BE2C (cell line): ENCODE data around the gene MYRIP.

Experiments
- DNase-seq: peaks from one replicate; pipeline ENCODE4 v3.0.0-alpha.2; 2020
- H3K27me3 ChIP-seq: fragments of 250-450 bp; sonication (Bioruptor Pico); 2 replicates; pipeline ENCODE4 v1.5.1; 2020; ENCODE audit warnings: mild to moderate bottlenecking
- H3K36me3 ChIP-seq: fragments of 250-450 bp; sonication (Bioruptor Pico); 2 replicates; pipeline ENCODE4 v1.5.1; 2020; ENCODE audit warnings: mild to moderate bottlenecking
- H3K4me1 ChIP-seq: fragments of 250-450 bp; sonication (Bioruptor Pico); 2 replicates; pipeline ENCODE4 v1.5.1; 2020
- H3K4me3 ChIP-seq: 2 replicates; pipeline ENCODE4 v1.5.1; 2011; ENCODE audit warnings: low read depth, low read length
- H3K9me3 ChIP-seq: fragments of 250-450 bp; sonication (Bioruptor Pico); 2 replicates; pipeline ENCODE4 v1.5.1; 2020
- CTCF ChIP-seq: IDR thresholded peaks from 2 replicates; pipeline ENCODE4 v1.5.1; 2012; ENCODE audit warnings: mild to moderate bottlenecking, low read depth, low read length

The MYRIP gene

GRCh38 chr3:40055361-40055760 is 246.0 kb downstream of the MYRIP start:
- Histone ChIP-seq H3K4me3 (no peak overlapping the region), H3K27me3 (no peaks in the 10 kb centered on the region), H3K36me3 (no peaks in the 10 kb centered on the region), H3K4me1 (no peaks in the 10 kb centered on the region), H3K9me3 (no peaks in the 10 kb centered on the region)
- TF ChIP-seq CTCF = no peak
- DNase-seq = no peak

GRCh38 chr3:40055956-40056355 is 246.5 kb downstream of the MYRIP start:
- no peak for TF ChIP-seq CTCF
- H3K4me3 ChIP-seq = no peak overlapping the region
- H3K27me3 ChIP-seq = no peaks in the 10 kb centered on the region
- no peaks in the 10 kb centered on the region for H3K36me3 ChIP-seq
- H3K4me1 ChIP-seq = no peaks in the 10 kb centered on the region
- no peaks in the 10 kb centered on the region for H3K9me3 ChIP-seq
- DNase-seq = no peak

- DNase-seq = no peak
- H3K9me3 ChIP-seq = no peaks in the 10 kb centered on the region
- no peaks in the 10 kb centered on the region for H3K36me3 ChIP-seq
- H3K4me1 ChIP-seq = no peaks in the 10 kb centered on the region
- TF ChIP-seq CTCF = no peak
- no peaks in the 10 kb centered on the region for H3K27me3 ChIP-seq
- no peak overlapping the region for H3K4me3 ChIP-seq
Observed at GRCh38 chr3:40057077-40057476, 247.7 kb downstream of the MYRIP start.

GRCh38 chr3:40057786-40058185 is 248.4 kb downstream of the MYRIP start:
- DNase-seq = no peak
- H3K4me3 ChIP-seq = no peak overlapping the region
- TF ChIP-seq CTCF = no peak
- no peaks in the 10 kb centered on the region for H3K27me3 ChIP-seq
- no peaks in the 10 kb centered on the region for H3K9me3 ChIP-seq
- H3K36me3 ChIP-seq = no peaks in the 10 kb centered on the region
- H3K4me1 ChIP-seq = no peaks in the 10 kb centered on the region

- no peak overlapping the region for H3K4me3 ChIP-seq
- H3K4me1 ChIP-seq = no peaks in the 10 kb centered on the region
- no peak for TF ChIP-seq CTCF
- no peaks in the 10 kb centered on the region for H3K9me3 ChIP-seq
- no peak for DNase-seq
- no peaks in the 10 kb centered on the region for H3K27me3 ChIP-seq
- H3K36me3 ChIP-seq = no peaks in the 10 kb centered on the region
Observed at GRCh38 chr3:40068636-40069035, 259.2 kb downstream of the MYRIP start.

GRCh38 chr3:40070816-40071215 is 261.4 kb downstream of the MYRIP start:
- TF ChIP-seq CTCF = no peak
- H3K4me1 ChIP-seq = no peaks in the 10 kb centered on the region
- no peak overlapping the region for H3K4me3 ChIP-seq
- no peaks in the 10 kb centered on the region for H3K36me3 ChIP-seq
- H3K9me3 ChIP-seq = no peaks in the 10 kb centered on the region
- DNase-seq = no peak
- H3K27me3 ChIP-seq = no peaks in the 10 kb centered on the region
